GM18502 (cell line): ENCODE results near the gene CRTC1.
"Not testable (repeated sequence)": the region's sequence is repeated elsewhere in the genome, so short reads cannot be mapped to it uniquely, and the experiment has no call there.

Experiments used
- ATAC-seq: cut with Tn5 transposase; IDR thresholded peaks from one replicate; pipeline ENCODE4 v1.9.1; 2021; ENCODE audit warnings: mild to moderate bottlenecking; ENCODE audit not compliant: unreplicated experiment, poor library complexity

The CRTC1 gene

DNA sequence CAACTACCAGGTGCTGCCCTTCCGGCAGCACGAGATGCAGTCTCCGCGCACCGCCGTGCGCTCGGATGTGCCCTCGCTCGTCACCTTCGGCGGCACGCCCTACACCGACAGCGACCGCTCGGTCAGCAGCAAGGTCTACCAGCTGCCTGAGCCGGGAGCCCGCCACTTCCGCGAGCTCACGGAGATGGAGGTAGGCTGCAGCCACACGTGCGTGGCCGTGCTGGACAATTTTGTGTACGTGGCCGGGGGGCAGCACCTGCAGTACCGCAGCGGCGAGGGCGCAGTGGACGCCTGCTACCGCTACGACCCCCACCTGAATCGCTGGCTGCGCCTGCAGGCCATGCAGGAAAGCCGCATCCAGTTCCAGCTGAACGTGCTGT lies 15.2 kb upstream of the CRTC1 start:
- ATAC-seq, result no peak

DNA sequence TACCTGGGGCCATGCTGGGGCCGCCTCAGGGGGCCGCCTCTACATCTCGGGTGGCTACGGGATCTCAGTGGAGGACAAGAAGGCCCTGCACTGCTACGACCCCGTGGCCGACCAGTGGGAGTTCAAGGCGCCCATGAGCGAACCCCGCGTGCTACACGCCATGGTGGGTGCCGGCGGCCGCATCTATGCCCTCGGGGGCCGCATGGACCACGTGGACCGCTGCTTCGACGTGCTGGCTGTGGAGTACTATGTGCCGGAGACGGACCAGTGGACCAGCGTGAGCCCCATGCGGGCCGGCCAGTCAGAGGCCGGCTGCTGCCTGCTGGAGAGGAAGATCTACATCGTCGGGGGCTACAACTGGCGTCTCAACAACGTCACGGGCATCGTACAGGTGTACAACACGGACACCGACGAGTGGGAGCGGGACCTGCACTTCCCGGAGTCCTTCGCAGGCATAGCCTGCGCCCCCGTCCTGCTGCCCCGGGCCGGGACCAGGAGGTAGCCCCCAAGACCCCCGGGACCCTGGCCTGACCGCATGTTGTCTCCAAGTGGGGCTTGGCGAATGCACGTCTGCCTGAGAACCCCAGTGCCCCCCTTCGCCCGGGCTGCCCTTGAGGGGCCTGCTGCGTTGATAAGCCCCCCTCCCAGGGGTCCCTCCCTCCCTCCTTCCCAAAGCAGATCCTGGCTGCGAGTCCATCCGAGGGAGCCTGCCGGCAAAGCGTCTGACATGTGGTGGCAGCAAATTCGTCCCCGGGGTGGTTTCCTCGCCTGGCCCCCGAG lies 14.5 kb upstream of the CRTC1 start:
- no peak for ATAC-seq

DNA sequence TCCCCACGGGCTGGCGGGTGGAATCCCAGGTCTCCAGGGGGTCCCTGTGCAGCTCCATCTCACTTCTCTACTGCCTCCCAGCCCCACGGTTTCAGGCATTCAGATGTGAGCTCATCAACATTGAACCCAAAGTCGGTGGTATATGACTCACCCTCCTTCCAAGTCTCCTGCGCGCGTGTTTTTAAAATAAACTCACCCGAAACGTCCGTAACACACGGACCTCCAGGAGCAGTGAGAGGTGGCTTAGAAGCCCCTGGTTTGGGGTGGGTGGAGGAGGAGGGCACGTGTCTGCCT lies 14.0 kb upstream of the CRTC1 start:
- ATAC-seq, result no peak

DNA sequence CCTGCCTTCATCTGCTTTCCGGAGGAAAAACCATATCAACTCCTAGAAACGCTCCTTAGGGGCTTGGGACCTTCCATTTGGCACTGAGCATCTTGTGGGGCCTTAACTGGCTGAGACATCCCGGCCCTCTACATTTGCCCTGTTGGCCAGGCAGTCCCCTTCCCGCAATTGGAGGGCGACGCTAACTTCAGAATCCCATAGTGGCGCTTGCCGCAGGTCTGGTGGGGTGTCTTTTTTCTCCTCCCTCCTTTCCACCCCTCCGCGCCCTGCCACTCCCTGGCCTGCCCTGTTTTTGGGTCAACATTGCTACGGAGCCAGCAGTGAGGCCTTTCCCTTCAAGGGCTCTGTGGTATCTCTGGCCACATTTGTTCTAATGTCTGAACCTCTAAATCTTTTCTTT lies 13.6 kb upstream of the CRTC1 start:
- no peak for ATAC-seq

DNA sequence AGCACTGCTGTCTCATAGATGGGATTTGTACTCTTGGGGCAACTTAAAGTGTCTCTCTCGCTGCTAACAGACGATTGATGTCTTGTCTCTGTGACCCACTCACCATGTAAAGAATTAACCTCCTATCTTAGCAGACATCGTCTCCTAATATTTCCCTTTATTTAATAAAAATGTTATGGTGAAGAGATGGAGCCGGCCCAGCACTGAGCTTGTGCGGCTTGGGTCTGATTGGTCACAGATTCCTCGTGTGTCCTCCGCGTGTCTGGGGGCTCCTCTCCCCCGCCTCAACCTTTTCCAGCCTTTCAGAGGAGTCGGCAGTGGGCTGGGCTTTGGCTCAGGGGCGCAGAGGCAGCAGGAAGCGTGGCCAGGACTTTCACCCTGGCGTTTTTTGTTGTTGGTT lies 13.2 kb upstream of the CRTC1 start:
- no peak for ATAC-seq

DNA sequence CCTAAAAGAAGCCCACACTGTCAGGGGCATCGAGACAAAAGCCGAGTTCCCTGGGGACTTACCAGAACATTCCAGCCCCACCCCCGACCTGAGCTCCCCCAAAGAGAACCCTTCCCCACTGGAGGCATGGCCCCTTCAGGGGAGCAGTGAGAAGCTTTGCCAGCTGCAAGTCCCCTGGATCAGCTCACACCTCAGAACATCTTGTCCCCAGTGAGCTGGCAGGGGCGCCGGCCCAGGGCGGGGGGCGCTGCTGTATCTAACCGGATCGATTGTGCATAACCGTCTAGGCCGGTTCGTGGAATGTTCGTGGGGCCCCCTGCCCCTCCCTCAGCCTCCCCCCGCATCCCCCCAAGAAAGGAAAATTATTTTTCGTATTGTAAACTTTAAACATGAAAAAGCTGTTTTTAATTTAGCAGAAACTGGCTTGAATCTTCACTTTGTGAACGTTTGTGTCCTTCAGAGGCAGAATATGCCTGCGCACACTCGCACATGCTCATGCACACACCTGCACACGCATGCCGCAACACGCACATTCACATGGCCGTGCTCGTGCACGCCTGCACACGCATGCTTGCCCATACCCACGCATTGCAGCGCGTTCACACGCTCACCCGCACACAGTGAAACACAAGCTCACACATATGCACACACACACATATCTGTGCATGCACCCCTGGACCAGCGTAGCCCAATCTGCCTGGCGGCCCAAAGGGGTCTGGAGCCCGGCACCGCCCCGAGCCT lies 12.0 kb upstream of the CRTC1 start:
- ATAC-seq, result no peak

DNA sequence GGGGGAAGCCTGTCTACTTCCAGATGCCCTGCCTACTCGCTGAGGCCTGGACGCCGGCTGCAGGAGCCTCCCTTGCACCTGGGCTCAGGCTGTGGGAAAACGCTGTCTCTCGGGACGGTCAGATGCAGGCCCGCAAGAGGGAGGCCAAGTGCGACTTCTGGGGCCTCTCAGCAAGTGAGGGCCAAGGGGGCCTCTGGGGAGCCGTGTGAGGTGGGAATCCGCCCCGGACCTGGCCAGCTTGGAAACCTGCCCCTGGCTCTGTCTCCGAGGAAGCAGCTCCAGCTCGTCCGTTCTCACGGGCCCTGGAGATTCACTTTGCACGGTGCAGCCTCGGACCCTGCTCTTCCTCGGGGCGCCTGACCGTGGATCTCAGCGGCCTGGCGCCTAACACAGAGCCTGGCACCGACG lies 11.4 kb upstream of the CRTC1 start:
- ATAC-seq, result no peak

DNA sequence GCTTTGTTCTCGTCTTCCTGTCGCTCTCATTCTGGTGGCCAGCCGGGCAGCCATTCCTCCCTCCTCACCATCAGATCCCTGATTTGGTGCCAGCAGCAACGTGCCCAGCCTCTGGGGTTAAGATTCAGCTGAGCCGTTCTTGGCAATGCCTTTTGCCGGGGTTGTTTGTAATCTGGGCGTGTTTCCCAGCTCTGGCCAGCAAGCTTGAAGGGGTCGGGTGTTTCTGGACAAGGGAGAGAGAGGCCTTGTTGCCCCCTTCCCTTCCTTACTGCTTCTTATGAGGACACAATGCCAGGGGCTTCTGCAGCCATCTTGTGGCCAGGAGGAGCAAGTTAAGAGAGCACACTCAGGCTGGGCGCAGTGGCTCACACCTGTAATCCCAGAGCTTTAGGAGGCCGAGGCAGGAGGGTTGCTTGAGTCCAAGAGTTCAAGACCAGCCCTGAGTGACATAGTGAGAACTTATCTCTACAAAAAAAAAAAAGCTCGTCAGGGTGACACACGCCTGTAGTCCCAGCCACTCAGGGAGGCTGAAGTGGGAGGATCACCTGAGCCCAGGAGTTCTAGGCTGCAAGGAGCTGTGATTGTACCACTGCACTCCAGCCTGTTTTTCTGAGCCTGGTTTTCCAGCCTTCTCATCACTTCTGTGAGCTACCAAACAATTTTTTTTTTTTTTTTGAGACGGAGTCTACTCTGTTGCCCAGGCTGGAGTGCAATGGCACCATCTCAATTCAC lies 10.7 kb upstream of the CRTC1 start:
- no peak for ATAC-seq

DNA sequence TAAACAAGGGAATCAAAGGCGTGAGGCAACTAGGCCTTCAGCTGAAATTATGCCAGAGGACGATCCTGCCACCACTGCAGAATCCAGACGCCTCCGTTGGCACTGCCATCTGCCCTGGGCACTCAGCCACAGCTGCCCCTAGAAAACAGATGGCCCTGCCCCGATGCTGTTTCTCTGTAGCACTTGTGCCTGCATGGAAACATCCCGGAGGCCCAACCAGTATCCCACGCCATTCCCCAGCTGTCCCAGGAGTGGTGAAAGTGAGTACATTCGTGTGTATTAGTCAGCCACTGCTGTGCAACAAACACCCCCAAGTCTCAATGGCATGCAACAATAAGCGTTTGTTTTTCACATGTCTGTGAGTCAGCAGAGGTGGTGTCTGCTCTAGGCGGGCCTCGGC lies 8.9 kb upstream of the CRTC1 start:
- no peak for ATAC-seq

DNA sequence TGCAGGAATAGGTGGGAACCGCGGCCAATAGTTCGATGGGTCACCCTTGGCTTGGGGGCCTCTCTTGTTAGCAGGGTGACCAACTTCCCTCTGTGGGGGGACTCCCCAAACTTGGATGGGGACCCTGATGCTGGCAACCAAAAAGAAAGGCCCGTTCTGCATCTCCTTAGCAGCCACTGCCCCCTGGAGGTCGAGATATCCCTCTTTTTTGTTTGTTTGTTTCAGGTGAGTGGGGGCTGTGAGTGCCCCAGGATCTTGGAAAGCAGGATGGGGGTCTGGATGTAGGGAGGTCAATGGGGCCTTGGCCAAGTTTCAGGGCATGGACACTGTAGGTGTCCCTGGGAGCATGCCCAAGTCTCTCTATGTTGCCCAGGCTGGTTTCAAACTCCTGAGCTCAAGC lies 7.7 kb upstream of the CRTC1 start:
- no peak for ATAC-seq

DNA sequence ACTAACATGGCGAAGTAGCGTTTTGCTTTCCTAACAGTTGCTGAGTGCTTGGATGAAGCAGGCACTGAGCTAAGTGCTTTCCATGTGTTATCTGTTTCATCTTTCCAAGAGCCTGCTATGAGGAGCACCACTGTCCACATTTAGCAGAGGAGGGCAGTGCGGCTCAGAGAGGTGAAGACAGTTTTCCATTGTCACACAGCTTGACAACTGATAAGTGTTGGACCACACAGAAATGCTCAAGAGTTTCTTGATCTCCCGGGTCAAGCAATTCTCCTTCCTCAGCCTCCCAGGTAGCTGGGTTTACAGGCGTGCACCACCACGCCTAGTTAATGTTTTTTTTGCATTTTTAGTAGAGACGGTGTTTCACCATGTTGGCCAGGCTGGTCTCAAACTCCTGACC lies 6.8 kb upstream of the CRTC1 start:
- ATAC-seq, result no peak

DNA sequence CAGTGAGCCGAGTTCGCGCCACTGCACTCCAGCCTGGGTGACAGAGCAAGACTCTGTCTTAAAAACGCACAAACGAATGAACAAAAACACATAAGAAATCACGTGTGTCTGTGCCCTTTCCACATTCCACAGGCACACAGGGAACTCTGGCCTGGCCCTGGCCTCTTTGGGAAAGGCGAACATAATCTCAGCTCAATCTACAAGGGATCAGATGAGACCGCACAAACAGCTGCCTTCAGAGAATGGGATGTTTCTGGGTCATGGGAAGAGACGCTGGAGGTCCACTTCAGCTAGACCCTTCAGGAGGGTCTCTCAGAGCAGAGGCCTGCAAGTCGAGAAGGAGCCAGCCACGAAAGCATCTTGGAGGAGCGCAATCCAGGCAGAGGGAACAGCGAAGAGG lies 6.3 kb upstream of the CRTC1 start:
- ATAC-seq, result no peak

DNA sequence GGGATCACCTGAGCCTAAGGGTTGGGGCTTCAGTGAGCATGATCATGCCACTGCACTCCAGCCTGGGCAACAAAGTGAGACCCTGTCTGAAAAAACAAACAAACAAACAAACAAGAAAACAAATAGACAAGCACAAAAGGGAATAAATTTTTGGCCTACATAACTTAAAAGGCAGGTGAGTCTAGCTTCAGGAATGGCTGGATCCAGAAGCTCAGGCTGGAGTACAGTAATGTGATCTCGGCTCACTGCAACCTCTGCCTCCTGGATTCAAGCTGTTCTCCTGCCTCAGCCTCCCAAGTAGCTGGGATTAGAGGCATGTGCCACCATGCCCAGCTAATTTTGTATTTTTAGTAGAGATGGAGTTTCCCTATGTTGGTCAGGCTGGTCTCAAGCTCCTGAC lies 3.3 kb upstream of the CRTC1 start:
- not testable (repeated sequence) for ATAC-seq

DNA sequence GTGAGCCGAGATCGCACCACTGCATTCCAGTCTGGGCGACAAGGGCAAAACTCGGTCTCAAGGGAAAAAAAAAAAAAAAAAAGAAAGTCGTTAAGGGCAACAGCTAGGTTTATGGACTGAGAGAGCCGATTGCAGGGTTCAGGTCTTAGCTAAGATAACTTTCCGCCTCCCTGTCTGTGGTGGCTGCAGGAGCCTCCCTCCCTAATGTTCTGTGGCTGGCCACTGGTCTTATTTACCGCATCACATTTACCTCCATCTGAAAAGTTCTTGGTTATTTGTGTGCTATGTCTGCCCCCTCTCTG lies 722 bp upstream of the CRTC1 start:
- peak; percentile 16 for ATAC-seq

DNA sequence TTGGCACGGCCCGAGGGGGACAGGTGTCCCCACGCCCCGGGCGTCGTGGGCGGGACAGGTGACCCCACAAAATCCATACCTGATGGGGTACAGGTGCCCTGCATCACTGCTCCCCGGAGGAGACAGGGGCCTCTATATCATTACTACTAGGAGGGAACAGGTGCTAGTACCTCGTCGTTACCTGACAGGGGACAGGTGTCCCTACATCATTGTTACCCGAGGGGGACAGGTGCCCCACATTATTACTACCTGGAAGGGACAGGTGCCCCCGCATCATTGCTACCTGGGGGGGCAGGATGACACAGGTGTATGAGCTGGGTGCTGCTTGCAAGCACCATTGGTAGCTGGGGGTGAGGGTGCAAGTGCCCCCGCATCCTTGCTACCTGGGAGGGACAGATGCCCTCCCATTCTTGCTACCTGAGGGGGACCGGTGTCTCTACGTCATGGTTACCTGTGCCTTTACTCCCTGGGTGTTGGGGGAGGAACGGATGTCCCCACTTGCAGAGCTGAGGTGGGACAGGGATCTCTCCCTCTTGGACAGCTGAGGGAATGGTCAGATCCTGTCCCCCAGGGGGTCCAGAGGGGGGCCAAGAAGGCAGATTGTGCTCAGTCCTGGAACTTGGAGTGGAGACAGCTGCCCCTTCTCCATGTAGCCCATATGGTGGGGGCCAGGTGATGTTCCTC lies 620 bp downstream of the CRTC1 start:
- ATAC-seq, result peak; percentile 22

DNA sequence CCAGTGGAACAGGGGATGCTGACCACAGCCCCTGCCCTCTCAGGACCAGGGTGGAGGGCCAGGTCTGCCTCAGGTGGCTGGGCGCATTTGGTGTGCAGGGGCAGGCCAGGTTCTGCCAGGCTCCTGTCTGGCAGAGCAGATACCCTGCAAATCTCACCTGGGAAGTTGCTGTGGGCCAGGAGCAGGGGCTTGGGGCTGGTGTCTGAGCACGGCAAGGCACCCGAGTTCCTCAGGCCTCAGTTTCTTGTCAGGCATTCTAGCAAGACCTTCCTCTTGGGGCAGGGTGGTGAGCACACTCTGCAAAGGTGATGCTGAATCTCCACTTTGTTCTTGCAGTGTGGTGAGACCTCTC lies 1.1 kb downstream of the CRTC1 start:
- ATAC-seq, result no peak

DNA sequence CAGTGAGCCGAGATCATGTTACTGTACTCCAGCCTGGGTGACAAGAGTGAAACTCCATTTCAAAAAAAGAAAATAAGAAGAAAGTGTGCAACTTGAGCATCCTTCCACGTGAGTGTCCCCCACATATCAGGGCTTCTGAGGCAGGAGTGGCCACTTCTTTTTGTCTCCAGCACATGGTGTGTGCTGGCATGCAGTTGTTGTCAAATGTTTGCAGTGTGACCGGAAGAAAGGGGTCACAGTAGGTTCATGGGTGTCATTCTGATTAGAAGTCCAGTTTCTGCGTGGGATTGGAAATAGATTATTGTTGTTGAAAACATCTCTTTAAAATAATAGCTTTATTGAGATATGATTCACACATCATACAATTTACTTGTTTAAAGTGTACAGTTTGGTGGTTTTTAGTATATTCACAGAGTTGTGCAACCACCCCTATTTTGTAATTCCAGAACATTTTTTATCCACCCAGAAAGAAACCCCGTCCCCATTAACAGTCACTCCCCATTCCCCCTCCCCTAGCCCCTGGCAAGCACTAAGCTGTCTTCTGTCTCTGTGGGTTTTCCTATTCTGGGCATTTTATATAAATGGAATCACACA lies 2.2 kb downstream of the CRTC1 start:
- no peak for ATAC-seq

DNA sequence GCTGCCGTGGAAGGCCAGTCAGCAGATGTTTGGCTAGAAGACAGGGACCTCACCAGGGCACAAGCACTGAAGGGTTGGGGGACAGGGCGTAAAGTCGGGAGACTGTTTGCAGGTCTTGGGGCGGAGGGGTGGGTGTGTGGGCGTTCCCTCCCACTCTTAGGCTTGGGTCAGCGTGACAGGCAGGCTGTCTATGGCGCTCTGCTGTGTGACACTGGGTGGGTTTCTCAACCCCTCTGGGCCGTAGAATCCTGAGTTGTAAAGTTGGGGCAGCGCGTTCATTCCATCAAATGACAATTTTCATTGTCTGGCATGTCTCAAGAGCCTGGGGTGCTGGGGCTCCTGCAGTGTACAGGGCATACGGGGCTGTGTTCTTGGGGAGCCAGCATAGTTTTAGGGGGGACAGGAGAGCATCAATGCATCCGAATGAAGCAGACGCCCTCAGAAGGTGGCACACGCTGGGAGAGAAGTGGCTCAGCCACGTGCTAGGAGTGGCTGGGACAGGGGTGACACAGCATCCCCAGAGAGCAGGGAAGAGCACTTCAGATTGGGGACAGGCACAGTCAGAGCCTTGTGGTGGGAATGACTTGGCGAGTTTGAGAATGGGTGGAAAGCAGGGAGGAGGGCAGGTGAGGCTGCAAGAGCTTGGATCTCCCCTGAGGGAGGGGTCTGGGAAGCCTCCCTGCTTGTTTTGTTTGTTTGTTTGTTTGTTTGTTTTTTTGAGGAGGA lies 4.4 kb downstream of the CRTC1 start:
- no peak for ATAC-seq

DNA sequence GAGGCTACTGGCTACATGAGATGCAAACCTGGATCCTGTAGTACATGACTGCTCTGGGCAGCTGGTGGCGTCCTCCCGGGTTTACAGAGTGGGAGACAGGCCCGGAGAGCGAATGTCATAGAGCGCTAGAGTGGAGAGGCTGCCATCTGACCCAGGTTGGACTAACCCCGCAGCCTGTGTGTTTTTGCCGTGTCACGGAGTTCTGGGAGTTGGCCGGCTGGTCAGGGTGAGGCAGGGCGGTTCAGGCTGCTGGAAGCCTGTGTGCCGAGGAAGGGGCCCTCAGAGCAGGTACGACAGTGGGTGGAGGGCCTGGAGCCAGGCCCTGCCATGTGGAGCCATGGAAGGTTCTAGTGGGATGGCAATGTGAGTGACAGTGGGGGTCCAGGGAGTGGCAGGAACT lies 12.5 kb downstream of the CRTC1 start:
- ATAC-seq, result no peak

DNA sequence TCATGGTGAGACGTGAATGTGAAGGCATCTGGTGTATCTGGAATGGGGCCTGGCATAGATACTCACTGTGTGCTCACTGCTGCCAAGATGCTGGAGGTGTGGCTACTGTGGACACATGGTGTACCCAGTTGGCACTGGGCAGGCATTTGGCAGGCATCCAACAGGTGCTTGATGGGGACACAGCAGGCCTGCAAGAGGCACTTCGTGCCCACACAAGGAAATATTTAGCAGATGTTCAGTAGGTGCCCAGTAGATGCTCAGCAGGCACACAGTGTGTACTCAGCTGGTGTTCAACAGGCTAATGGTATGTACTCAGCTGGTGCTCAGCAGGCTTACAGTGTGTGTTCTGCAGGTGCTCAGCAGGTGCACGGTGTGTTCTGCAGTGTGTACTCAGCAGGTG lies 14.2 kb downstream of the CRTC1 start:
- ATAC-seq, result no peak
